GM10248 (cell line): ENCODE data around the gene SRGN.
A peak's percentile ranks its signal among the peaks of the same experiment; 100 is the strongest.

Source experiments
- CTCF ChIA-PET: fragments of 300-600 bp; sonication (Branson Sonifier 250); formaldehyde crosslinking; extraction: SDS; loops from one replicate; lab custom pipeline; 2021; ENCODE audit warnings: antibody characterized with exemption; lab: Yijun Ruan, JAX
- POLR2A ChIA-PET: fragments of 350-650 bp; sonication (Branson Sonifier 250); formaldehyde crosslinking; extraction: SDS; loops from one replicate; lab custom pipeline; 2020; ENCODE audit warnings: antibody characterized with exemption; lab: Yijun Ruan, JAX
- DNase-seq: peaks from one replicate; pipeline ENCODE4 v3.0.0; 2012; ENCODE audit errors: extremely low spot score
- CTCF ChIP-seq: IDR thresholded peaks from 2 replicates; pipeline ENCODE4 v1.5.1; 2012; ENCODE audit warnings: mild to moderate bottlenecking, low read depth; ENCODE audit errors: extremely low read depth, missing control alignments, control extremely low read depth

SRGN gene

DNA sequence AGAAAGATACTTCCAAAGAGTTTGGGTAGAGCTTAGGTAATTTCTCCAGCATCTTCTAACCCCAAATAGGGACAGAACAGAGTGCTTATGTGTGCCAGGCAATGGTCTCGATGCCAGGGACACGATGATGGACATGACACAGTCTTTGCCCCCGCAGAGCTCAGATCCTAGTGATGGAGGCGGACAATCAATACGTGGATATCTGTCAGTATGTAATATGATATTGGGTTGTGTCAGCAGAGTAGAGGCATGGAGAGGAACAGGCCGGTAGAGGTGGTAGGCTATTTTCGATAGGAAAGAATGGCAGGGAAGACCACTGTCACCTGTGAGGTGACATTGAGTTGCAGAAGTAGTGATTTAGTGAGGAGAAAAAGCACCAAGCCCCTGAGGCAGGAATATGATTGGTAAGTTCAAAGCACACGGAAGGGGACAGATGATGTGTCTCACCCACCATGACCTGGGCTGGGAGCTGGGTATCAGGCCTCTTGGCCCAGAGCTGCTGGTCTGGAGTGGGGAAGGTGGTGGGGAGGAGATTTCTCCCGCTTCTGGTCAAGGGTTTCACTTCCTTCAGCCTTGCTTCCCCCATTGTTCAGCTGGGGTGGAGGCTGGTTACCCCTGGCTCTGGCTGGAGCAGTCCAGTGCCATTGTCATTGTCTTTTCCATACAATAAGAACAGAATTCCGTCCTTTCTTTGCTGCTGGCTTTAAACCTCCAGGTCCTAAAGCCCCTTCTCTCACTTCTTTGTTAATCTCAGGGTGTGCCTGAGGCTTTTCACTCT lies 36.0 kb upstream of the SRGN start:
- TF ChIP-seq CTCF: no peak
- POLR2A ChIA-PET: interaction anchor here (1.6 to 2.1 kb wide), 2 partner anchors 14 to 36 kb away, joined by 7 to 8 read pairs; partner anchors contain the start of gene SRGN
- CTCF ChIA-PET: interaction anchor here (1.0 to 13.3 kb wide), 7 partner anchors 9 to 46 kb away, joined by 3 to 96 read pairs (median 3); no protein-coding TSS in a partner anchor
- peak; percentile 38 for DNase-seq

- TF ChIP-seq CTCF: no peak
- ChIA-PET CTCF (interaction anchor here (1.3 to 13.3 kb wide), 3 partner anchors 13 to 48 kb away, joined by 3 to 96 read pairs (median 6); no protein-coding TSS in a partner anchor), POLR2A (interaction anchor here (1.6 to 2.1 kb wide), 2 partner anchors 13 to 35 kb away, joined by 7 to 8 read pairs; partner anchors contain the start of gene SRGN)
Measured at GRCh38 chr10:69052736-69053135, 35.2 kb upstream of the SRGN start.

DNA sequence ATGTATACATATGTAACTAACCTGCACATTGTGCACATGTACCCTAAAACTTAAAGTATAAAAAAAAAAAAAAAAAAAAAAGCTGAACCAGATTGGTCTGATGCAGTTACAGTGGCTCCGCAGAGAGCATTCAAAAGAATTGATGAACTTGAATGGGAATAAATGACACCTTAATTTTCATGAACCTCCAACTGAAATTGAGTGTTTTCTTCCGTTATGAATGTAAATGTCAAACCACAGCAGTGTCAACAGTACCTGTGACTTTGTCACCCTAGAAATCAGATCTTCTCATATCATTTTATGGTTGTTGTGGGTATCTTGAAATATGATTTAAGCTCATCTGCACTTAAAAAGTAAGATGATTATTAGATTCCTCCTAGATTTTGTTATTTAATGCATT lies 32.7 kb upstream of the SRGN start:
- CTCF ChIA-PET: interaction anchor here (13.3 kb wide), 1 partner anchor 10 kb away, joined by 96 read pairs; no protein-coding TSS in a partner anchor

More at GRCh38 chr10:69052736-69053135, 35.2 kb upstream of the SRGN start:
- DNase-seq: no peak

GRCh38 chr10:69056129-69056528 lies 31.8 kb upstream of the SRGN start:
- CTCF ChIA-PET: interaction anchor here (0.8 to 13.3 kb wide), 6 partner anchors 9 to 44 kb away, joined by 3 to 96 read pairs (median 4); no protein-coding TSS in a partner anchor
- TF ChIP-seq CTCF: no peak
- POLR2A ChIA-PET: interaction anchor here (0.6 to 2.6 kb wide), 5 partner anchors 9 to 38 kb away, joined by 3 to 10 read pairs (median 9); partner anchors contain the start of gene SRGN
- DNase-seq: peak; percentile 50

More for the DNA sequence above, 32.7 kb upstream of the SRGN start:
- POLR2A ChIA-PET: interaction anchor here (1.2 to 2.5 kb wide), 2 partner anchors 10 to 35 kb away, joined by 3 to 10 read pairs; no protein-coding TSS in a partner anchor
- TF ChIP-seq CTCF: no peak
- DNase-seq: no peak

- CTCF ChIA-PET: interaction anchor here (0.8 to 1.5 kb wide), 6 partner anchors 9 to 44 kb away, joined by 3 to 7 read pairs (median 4); no protein-coding TSS in a partner anchor
- DNase-seq: no peak
- POLR2A ChIA-PET: interaction anchor here (0.5 to 2.6 kb wide), 7 partner anchors 9 to 163 kb away, joined by 3 to 10 read pairs (median 4); partner anchors contain the start of gene SRGN
- TF ChIP-seq CTCF: no peak
Measured at GRCh38 chr10:69056536-69057260, 31.2 kb upstream of the SRGN start.
